Measurements from ENCODE around the gene HTT.

Gene HTT

GRCh38 chr4:3202836-3203820 is 128.6 kb downstream of the HTT start:
- peak in 1 of 2 donors; percentile 56 for DNase-seq

- DNase-seq: no peak
Observed at GRCh38 chr4:3203971-3204431, 129.5 kb downstream of the HTT start.

DNA sequence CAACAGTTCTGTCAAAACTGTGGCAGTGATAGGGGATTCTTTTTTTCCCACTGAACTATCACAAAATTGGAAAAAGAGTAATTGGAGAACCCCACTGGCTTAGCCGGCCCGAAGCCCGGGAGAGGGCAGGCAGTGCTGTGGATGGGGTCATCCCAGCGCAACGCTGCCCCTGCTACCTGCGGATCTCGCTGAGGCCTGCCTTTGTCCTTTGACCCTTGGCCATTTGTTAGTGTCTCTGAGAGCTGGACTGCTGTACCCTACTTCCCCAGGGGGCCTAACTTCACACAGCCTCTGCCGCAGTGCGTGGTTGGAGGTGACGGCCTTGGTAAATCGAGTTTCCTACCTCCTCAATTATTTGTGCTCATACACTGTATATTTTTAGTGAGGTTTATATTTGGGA is 131.5 kb downstream of the HTT start:
- no peak for DNase-seq

DNA sequence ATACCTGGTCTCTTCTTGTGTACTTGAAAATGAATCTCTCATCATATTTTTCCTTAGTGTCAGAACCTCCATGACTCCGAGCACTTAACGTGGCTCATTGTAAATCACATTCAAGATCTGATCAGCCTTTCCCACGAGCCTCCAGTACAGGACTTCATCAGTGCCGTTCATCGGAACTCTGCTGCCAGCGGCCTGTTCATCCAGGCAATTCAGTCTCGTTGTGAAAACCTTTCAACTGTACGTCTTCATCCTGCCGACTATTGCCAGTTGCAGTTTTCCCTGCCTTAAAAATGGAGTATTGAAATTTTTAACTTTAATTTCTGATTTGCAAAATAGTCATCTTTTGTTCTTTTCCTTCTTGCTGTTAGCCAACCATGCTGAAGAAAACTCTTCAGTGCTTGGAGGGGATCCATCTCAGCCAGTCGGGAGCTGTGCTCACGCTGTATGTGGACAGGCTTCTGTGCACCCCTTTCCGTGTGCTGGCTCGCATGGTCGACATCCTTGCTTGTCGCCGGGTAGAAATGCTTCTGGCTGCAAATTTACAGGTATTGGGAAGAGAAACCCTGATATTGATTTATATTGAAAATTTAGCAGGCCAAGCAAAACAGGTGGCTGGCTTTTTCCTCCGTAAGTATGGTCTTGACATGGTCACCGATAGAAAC is 132.1 kb downstream of the HTT start:
- DNase-seq: no peak

GRCh38 chr4:3207531-3208037 is 133.1 kb downstream of the HTT start:
- peak; percentile 14 for DNase-seq

DNA sequence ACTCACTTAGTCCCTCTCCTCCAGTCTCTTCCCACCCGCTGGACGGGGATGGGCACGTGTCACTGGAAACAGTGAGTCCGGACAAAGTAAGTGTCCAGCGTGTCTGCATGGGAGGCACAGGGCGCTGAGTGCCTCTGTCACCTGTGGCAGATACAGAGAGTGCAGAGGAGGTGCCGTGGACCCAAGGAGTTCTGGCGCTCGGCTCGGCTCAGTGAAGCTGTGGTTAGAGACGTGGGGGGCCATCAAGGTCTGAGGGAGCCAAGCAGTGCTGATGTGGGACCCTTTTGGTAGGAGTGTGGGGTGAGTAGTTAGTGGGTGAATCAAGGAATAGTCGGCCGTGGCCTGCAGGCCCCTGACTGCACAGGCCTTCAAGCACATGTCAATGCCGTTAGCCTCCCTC is 134.3 kb downstream of the HTT start:
- no peak for DNase-seq

GRCh38 chr4:3209551-3210325 is 135.3 kb downstream of the HTT start:
- DNase-seq: no peak

GRCh38 chr4:3210467-3210866 is 136.0 kb downstream of the HTT start:
- DNase-seq: no peak

GRCh38 chr4:3211866-3212265 is 137.4 kb downstream of the HTT start:
- no peak for DNase-seq

DNA sequence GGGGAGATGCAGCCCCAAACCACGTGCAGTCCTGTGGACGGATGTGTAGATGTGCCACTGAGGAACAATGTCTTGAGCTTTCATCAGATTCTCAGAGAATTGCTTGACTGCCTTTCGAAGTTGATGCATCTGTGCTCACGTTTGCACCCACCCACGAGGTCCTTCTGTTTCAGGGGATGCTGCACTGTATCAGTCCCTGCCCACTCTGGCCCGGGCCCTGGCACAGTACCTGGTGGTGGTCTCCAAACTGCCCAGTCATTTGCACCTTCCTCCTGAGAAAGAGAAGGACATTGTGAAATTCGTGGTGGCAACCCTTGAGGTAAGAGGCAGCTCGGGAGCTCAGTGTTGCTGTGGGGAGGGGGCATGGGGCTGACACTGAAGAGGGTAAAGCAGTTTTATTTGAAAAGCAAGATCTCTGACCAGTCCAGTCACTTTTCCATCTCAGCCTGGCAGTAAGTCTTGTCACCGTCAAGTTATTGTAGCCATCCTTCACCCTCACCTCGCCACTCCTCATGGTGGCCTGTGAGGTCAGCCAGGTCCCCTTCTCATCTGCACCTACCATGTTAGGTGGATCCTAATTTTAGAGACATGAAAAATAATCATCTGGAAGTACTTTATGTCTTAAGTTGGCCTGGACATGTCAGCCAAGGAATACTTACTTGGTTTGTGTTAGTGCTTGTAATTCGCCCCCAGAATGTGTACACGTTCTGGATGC is 138.1 kb downstream of the HTT start:
- DNase-seq: no peak

- DNase-seq: no peak
Observed at GRCh38 chr4:3213106-3213425, 138.6 kb downstream of the HTT start.

DNA sequence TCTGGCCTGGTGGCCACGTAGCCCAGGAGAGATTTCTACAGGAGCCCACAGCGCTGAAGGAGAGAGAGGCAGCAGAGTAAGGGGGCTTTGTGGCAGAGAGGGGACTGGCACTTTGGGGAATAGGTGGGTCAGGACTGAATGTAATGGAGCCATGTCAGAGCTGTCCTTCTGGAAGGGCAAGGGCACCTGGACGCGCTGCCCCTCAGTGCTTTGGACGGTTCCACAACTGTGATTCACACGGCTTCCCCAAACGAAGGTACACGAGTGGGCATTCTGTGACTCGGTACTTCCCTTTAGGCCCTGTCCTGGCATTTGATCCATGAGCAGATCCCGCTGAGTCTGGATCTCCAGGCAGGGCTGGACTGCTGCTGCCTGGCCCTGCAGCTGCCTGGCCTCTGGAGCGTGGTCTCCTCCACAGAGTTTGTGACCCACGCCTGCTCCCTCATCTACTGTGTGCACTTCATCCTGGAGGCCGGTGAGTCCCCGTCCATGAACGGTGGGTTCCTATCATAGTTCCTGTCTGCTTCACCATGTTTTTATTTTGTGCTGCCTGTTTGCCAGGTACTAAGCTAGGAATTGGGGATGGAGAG is 139.3 kb downstream of the HTT start:
- no peak for DNase-seq

- DNase-seq: no peak
Observed at GRCh38 chr4:3215256-3215655, 140.8 kb downstream of the HTT start.

- no peak for DNase-seq
Observed at GRCh38 chr4:3215733-3216132, 141.3 kb downstream of the HTT start.

DNA sequence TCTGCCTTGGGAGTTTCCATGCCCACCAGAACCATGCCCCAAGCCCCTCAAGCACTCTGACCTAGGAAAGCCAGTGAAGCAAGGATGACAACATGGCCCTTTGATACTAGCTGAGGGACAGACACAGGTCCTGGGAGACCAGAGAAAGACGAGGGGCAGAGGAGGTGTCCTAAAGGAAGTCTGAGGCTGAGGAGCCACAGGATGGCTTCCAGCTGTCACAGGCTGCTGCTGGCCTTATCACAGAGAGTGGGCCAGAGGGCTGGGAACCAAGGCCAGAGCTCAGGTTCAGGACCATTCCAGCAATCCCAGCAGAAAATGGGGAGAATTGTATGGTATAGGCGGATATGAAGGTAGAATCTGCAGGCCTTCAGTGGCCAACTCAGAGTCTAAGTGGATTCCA is 142.8 kb downstream of the HTT start:
- DNase-seq: no peak

- no peak for DNase-seq
Observed at GRCh38 chr4:3217771-3218170, 143.3 kb downstream of the HTT start.

DNA sequence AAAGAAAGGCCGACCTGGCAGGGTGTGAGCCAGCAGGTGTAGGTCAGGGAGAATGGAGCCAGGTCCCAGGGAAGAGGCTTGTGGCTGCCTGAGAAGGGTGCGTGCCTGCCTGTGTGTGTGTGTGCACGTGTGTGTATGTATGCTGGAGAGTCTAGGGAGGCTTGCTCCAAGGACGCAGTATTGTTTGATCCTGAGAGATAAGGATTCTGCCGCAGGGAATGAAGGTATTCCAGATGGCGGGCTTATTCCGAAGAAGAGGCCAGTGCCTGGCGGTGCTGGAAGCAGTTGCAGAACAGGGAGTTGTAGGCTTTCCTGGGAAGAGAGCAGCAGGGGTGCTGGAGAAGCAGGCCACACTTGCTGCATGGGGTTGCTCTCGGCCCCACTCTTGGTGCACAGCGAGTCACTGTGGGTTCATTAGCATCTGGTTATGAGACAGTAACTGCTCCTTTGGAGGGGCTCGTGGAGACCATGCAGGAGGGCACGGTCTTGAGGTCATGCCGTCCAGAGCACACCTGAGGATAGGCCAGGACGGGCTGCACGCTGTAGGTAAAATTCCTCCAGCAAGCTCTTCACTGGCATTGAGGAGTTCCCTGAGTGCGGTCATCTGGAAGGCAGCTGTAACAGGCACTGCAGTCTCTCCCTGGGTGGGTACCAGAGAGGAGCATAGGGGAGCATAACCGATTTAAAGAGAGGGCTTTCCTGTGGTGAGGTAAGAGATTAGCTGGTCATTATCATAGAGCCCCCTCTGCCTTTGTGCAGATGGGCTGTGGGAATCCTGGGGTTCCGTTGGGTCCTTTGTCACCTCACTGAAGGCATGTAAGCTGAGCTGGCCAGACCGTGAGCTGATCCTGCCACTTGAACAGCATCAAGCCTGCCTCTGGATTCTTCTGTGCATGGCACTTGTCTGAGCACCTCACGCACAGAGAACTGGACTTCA is 144.6 kb downstream of the HTT start:
- DNase-seq: no peak

GRCh38 chr4:3219761-3220475 is 145.4 kb downstream of the HTT start:
- no peak for DNase-seq

DNA sequence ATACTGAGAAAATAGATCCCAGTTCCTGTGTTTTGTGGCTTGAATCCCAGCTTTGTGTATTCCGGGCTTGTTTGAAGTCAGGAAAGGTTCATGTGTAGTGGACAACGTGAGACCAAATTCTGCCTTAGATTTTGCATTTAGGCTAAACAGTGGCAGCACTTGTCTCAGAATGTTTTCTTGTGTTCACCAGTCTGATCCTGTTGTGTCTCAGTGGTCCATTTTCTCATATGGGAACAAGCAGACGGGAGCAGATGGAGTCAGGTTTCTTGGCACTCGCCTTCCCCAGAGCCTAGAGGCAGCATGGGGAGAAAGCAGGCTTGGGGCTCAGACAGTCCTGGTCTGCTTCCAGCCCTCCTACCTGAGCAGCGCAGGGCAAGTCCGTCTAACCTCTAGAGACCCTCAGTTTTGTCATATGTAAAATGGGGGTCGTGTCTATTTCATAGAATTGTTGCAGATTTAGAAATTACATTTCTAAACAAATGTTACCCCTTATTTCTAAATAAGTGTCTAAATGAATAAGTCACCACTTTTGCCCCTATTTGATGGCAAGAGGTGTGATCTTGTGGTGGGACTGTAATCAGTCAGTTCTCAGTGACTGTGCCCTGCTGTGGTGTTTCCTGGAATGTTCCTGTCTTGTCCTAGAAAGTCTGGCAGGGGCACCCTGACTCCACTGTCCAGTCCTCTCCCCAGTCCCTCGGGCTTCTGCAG is 146.1 kb downstream of the HTT start:
- DNase-seq: no peak

DNA sequence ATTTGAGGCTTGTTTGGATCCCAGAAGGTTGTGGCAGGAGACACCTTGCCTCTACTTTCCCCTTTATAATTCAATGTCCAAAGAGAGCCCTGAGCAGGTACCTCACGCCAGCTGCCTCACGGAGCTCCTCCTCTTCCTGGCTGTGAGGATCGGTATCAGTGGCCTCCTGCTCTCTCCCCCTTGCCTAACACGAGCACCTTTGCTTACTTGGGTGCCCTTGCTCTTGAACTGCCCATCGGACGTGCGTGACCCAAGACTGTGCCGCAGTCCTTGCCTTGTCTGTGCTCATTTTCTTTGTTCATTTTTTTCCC is 146.7 kb downstream of the HTT start:
- DNase-seq: no peak

All from inflammatory macrophage (primary cell).